ENCODE results near the gene PDE1A. TPM values are rescaled to one million over a fixed set of nuclear protein-coding genes. Genes with fewer than 3 reads are reported as not detected.

PDE1A gene
- total and polyA plus RNA-seq, 4 donors: 0.64 to 5.2 (median 1.7) TPM

- Histone ChIP-seq H3K4me3 (ENCODE audit: low read depth in 1 of 3, low read length in 3 of 3) (no peak overlapping the region), H3K36me3 (ENCODE audit: control insufficient read depth in 4 of 4, insufficient read depth in 3 of 4, low read depth in 1 of 4, low read length in 3 of 4) (no peaks in the 10 kb centered on the region), H3K9ac (ENCODE audit: low read depth in 1 of 2, low read length in 2 of 2) (no peak overlapping the region), H3K27ac (ENCODE audit: low read depth in 1 of 2, low read length in 2 of 2) (no peak overlapping the region), H3K9me3 (ENCODE audit: control insufficient read depth in 4 of 4, low read length in 3 of 4) (no peaks in the 10 kb centered on the region), H3K4me1 (ENCODE audit: control insufficient read depth in 4 of 4, insufficient read depth in 4 of 4, low read length in 3 of 4) (no peaks in the 10 kb centered on the region), H3K27me3 (ENCODE audit: control insufficient read depth in 4 of 4, insufficient read depth in 4 of 4, low read length in 3 of 4) (no peaks in the 10 kb centered on the region)
- WGBS: 63% methylated on average over 2 of the region's 2 CpGs
- TF ChIP-seq NR2F2 (IDR thresholded peaks at IDR 0.05) (peak; percentile 28), TAF1 (conservative IDR thresholded peaks at IDR 0.05) (no peak)
- no peak for DNase-seq (ENCODE audit: low spot score)
Measured at GRCh38 chr2:182349268-182349667, 77.6 kb downstream of the PDE1A start.

GRCh38 chr2:182345384-182345783, 81.5 kb downstream of the PDE1A start:
- H3K4me3 ChIP-seq (ENCODE audit: low read depth in 1 of 3, low read length in 3 of 3): no peak overlapping the region
- no peak for TF ChIP-seq YY1 (IDR thresholded peaks at IDR 0.05)
- no peak for TF ChIP-seq RXRA (IDR thresholded peaks at IDR 0.05)
- TF ChIP-seq, protein P1, sequence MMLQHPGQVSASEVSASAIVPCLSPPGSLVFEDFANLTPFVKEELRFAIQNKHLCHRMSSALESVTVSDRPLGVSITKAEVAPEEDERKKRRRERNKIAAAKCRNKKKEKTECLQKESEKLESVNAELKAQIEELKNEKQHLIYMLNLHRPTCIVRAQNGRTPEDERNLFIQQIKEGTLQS (IDR thresholded peaks at IDR 0.05): no peak
- no peak for TF ChIP-seq JUND (IDR thresholded peaks at IDR 0.05)
- no peak for TF ChIP-seq CTCF (IDR thresholded peaks at IDR 0.05; ENCODE audit: low read depth, low read length, missing input control)
- no peak for TF ChIP-seq GABPA (IDR thresholded peaks at IDR 0.05 in 1 of 2, conservative IDR thresholded peaks at IDR 0.05 in 1 of 2)
- TF ChIP-seq REST (IDR thresholded peaks at IDR 0.05): no peak
- no peak for TF ChIP-seq MAX (IDR thresholded peaks at IDR 0.05)
- no peaks in the 10 kb centered on the region for H3K4me1 ChIP-seq (ENCODE audit: control insufficient read depth in 4 of 4, insufficient read depth in 4 of 4, low read length in 3 of 4)
- H3K36me3 ChIP-seq (ENCODE audit: control insufficient read depth in 4 of 4, insufficient read depth in 3 of 4, low read depth in 1 of 4, low read length in 3 of 4): no peaks in the 10 kb centered on the region
- H3K27me3 ChIP-seq (ENCODE audit: control insufficient read depth in 4 of 4, insufficient read depth in 4 of 4, low read length in 3 of 4): no peaks in the 10 kb centered on the region
- WGBS: 61% methylated on average over 3 of the region's 3 CpGs
- no peaks in the 10 kb centered on the region for H3K9me3 ChIP-seq (ENCODE audit: control insufficient read depth in 4 of 4, low read length in 3 of 4)
- no peak overlapping the region for H3K9ac ChIP-seq (ENCODE audit: low read depth in 1 of 2, low read length in 2 of 2)
- no peak for DNase-seq (ENCODE audit: low spot score)
- no peak overlapping the region for H3K27ac ChIP-seq (ENCODE audit: low read depth in 1 of 2, low read length in 2 of 2)

- H3K4me1 ChIP-seq (ENCODE audit: control insufficient read depth in 4 of 4, insufficient read depth in 4 of 4, low read length in 3 of 4): no peaks in the 10 kb centered on the region
- no peak for DNase-seq (ENCODE audit: low spot score)
- WGBS: 75% methylated on average over 5 of the region's 5 CpGs
- TF ChIP-seq FOXA1 (IDR thresholded peaks at IDR 0.05) (no peak), CTCF (IDR thresholded peaks at IDR 0.05; ENCODE audit: low read depth, low read length, missing input control) (no peak), RAD21 (IDR thresholded peaks at IDR 0.05) (no peak), SP1 (IDR thresholded peaks at IDR 0.05) (no peak), HNF4A (conservative IDR thresholded peaks at IDR 0.05) (no peak), RXRA (IDR thresholded peaks at IDR 0.05) (no peak), GABPA (IDR thresholded peaks at IDR 0.05 in 1 of 2, conservative IDR thresholded peaks at IDR 0.05 in 1 of 2) (no peak)
- TF ChIP-seq, protein P1 (IDR thresholded peaks at IDR 0.05): no peak
- TF ChIP-seq, protein P2, sequence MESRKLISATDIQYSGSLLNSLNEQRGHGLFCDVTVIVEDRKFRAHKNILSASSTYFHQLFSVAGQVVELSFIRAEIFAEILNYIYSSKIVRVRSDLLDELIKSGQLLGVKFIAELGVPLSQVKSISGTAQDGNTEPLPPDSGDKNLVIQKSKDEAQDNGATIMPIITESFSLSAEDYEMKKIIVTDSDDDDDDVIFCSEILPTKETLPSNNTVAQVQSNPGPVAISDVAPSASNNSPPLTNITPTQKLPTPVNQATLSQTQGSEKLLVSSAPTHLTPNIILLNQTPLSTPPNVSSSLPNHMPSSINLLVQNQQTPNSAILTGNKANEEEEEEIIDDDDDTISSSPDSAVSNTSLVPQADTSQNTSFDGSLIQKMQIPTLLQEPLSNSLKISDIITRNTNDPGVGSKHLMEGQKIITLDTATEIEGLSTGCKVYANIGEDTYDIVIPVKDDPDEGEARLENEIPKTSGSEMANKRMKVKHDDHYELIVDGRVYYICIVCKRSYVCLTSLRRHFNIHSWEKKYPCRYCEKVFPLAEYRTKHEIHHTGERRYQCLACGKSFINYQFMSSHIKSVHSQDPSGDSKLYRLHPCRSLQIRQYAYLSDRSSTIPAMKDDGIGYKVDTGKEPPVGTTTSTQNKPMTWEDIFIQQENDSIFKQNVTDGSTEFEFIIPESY (IDR thresholded peaks at IDR 0.05): no peak
Measured at GRCh38 chr2:182330451-182331305, 96.2 kb downstream of the PDE1A start.

More at GRCh38 chr2:182330451-182331305, 96.2 kb downstream of the PDE1A start:
- Histone ChIP-seq H3K27me3 (ENCODE audit: control insufficient read depth in 4 of 4, insufficient read depth in 4 of 4, low read length in 3 of 4) (no peaks in the 10 kb centered on the region), H3K27ac (ENCODE audit: low read depth in 1 of 2, low read length in 2 of 2) (no peak overlapping the region), H3K9me3 (ENCODE audit: control insufficient read depth in 4 of 4, low read length in 3 of 4) (peaks cover 0 to 2% (median 0%) of the 10 kb centered on the region in 4 donors), H3K36me3 (ENCODE audit: control insufficient read depth in 4 of 4, insufficient read depth in 3 of 4, low read depth in 1 of 4, low read length in 3 of 4) (no peaks in the 10 kb centered on the region), H3K9ac (ENCODE audit: low read depth in 1 of 2, low read length in 2 of 2) (no peak overlapping the region), H3K4me3 (ENCODE audit: low read depth in 1 of 3, low read length in 3 of 3) (no peak overlapping the region)
